GM18502 (cell line): Measurements from ENCODE around the gene KAZN.

Experiments
- ATAC-seq: cut with Tn5 transposase; IDR thresholded peaks from one replicate; pipeline ENCODE4 v1.9.1; 2021; ENCODE audit warnings: mild to moderate bottlenecking; ENCODE audit not compliant: unreplicated experiment, poor library complexity

The KAZN gene

DNA sequence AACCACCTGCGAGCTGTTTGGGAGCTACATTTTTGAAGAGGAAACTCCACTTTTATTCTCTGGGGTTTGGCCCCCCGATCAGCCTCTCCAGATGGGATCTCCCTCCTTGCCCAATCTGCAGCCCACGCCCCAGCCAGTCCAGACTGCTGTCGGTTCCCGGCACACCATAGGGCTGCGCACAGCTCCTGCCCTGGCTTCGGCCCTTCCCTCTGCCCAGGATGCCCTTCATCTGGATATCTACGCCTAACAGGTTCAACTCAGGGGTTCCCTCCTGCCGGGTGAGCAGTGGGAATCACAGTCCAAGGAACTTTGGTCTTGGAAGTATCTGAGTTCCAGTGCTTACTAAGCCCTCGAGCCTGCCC lies 135.3 kb downstream of the KAZN start:
- no peak for ATAC-seq

DNA sequence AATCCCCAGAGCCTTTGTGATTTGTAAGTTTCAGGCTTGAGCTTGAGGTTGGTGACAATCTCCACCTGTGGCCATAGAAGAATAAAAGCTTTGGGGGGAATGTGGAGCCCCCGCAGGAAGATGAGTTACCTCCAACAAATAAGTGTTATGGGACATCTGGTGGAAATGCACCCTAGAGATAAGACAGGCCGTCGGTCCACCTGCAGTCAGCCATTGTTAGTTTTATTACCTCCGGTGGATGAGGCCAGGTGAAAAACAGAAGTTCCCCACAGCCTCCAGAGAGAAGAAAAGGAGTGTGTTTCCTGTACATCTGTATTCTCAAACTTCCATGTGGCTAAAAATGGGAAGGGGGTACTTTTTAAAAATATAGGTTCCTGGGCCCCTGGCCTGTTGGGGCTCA lies 137.4 kb downstream of the KAZN start:
- ATAC-seq = no peak

DNA sequence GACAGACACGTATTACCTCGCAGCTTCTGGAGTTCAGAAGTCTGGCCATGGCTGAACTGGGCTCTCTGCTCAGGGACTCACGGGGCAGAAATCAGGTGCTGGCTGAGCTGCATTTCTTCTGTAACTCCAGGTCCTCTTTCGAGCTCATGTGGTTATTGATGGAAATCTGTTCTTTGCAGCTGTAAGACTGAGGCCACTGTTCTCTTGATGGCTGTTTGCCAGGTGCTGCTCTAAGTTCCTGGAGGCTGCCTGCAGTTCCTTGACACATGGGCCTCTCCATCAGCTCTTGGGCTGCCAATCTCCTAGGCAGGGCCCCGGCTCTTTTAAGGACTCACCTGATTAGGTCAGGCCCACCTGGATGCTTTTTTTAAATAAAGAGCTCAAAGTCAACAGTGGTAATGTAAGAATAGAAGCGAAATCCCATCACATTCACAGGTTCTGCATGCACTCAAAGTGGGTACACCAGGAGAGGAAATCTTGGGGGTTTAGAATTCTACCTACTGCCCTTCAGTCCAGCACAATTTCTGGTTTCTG lies 139.1 kb downstream of the KAZN start:
- ATAC-seq = no peak

DNA sequence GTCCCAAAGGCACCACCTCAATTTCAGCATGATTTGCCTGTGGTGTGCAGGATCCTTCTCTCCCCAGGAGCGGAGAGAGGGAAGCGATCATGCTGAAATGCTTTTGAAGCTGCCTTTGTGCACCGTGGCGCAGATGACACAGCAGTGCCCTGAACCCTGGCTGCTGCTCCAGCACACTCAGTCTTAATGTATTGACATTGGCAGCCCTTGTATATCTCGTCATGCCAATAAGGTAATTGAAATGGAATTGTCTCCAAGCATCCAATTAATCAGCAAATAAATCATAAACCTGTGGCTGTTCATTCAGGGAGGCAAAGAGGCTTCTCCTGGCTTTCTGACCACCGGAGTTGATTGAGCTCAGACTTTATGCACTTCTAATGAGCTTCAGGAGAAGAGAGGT lies 139.8 kb downstream of the KAZN start:
- ATAC-seq = no peak

DNA sequence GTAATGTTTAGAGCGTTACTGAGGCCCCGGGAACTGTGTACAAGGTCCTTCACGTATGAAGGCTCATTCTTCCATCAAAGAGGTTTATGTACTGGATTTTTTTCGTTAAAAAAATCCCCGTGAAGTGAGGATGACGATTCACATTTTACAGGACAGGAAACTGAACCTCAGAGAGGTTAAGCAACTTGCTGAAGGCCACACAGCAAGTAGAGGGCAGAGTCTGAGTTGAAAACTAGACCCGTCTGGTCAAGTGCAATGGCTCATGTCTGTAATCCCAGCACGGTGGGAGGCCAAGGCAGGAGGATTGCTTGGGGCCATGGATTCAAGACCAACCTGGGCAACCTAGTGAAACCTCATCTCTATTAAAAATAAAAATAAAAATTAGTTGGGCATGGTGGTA lies 140.2 kb downstream of the KAZN start:
- ATAC-seq = no peak

- ATAC-seq = no peak
These were observed 140.8 kb downstream of the KAZN start for GRCh38 chr1:14739082-14739832.

DNA sequence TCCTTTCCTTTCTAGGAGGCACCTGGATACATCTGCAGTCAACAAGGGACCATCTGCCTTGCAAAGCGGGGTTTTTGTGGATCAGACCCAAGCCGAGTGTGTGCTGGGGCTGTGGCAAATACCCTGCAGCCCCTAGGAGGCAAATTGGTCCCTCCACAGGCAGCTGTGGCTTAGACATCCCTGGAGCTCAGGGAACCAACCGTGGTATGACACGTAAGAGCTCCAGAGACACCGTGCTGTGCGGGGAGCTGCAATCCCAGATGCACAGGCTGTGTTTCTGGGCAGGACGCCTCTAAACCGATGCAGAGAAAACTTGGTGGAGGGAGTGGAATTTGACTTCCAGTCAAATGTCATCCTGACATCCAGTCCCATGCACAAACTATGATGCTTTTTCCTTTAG lies 141.5 kb downstream of the KAZN start:
- no peak for ATAC-seq

GRCh38 chr1:14741082-14741481 lies 142.6 kb downstream of the KAZN start:
- no peak for ATAC-seq

DNA sequence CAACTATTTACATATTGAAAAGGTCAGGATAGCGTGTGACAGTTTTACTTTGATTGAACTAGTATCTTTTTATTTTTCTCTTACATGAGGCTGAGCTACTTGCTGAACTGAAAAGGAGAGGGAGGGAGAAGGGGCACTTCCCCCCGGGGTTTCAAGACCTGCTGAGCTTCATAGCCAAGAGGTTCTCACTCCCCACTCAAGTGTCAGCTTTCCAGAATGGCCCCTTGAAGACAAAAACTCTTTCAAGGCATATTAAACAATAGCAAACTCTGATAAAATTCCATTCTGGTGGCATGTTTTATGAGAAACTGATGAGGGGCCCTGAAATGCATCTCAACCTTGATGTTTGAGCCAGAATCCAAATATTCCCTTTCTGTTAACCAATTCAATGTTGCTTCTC lies 143.0 kb downstream of the KAZN start:
- ATAC-seq = no peak

GRCh38 chr1:14742181-14742980 lies 143.9 kb downstream of the KAZN start:
- no peak for ATAC-seq

DNA sequence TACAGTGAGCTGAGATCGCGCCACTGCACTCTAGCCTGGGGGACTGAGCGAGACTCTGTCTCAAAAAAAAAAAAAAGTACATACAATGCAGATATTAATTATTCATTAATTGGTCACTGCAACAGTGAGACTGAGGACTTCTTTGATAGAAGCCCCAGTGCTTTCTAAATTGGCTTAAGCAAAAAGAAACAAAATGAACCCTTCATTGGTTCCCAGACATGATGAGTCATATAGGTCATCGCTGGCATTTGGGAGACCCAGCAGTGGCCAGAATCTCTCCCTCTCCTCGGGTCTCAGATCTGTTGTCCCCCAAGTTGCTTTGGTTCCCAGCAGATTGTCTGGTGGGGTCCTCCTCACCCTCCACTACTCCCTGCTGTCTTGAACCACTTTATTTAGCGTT lies 144.9 kb downstream of the KAZN start:
- no peak for ATAC-seq

DNA sequence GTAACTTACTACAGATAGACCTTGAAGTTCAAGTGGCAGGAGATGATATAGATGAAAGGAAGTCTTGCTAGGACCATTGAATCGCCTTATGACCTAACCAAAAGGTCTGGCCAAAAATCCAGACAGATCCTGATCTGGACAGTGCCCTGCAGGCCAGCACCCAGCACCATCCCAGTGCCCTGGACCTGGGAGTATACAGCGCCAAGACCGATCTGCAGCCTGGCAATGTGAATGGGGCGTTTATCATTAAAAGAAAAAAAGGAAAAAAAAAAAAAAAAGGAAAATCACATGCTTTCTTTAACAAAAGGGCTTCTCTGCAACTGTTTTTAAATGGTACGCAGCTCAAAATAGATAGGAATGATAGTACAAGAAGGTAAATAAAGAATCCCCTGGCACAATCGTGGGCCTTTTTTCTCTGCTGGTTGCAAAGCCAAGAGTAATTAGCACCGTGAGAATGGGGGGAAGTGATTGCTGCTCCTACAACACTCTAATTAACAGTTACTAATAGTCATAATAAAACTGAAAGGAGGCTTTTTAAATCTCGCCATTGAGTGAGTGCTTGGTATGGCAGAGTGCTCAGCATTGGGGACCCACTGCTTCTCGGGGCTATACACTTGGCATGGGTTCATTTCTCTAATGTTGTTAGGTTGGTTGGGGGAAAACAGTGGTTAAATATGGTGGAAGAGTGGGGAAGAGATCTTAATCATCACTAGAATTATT lies 146.7 kb downstream of the KAZN start:
- ATAC-seq = no peak

DNA sequence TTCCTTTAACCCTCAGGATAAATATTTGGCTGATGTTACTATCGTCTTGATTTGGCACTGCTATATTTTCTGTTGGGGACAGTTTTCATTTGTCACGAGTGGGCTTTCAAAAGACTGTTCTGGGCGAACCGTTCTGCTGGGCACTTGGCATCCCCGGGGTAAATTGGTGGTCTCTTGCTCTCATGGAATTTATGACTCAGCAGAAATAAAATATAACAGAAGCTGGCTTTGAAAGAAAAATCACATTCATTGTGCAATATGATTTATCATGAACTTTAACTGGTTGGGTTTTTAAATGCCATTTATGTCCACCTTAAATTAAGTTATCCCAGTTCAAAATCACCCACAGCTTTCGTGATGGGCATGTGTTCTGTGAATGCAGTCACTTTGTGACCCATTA lies 147.3 kb downstream of the KAZN start:
- no peak for ATAC-seq

GRCh38 chr1:14746393-14746792 lies 147.9 kb downstream of the KAZN start:
- ATAC-seq = no peak

DNA sequence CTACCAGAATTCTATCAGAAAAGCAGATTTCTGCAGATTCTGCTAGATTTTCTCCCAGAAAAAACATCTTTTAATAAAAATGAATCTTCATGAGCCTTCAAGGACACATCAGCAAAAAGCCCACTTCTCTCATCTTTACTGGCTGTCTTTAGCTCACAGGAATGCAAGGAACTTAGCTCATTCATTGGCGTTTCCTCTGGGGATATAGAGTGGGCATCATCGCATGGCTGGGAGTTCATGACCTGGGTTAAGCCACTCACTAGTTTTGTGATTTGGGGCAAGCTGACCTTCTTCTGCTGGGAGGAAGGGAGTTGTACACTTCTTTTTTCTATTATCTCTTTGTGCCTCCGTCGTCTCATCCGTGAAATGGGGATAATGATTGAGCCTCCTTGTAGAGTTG lies 149.7 kb downstream of the KAZN start:
- no peak for ATAC-seq

- no peak for ATAC-seq
These were observed 150.5 kb downstream of the KAZN start for GRCh38 chr1:14748977-14749376.

- ATAC-seq = no peak
These were observed 152.0 kb downstream of the KAZN start for GRCh38 chr1:14750490-14750889.

- ATAC-seq = no peak
These were observed 157.2 kb downstream of the KAZN start for GRCh38 chr1:14755518-14756252.

DNA sequence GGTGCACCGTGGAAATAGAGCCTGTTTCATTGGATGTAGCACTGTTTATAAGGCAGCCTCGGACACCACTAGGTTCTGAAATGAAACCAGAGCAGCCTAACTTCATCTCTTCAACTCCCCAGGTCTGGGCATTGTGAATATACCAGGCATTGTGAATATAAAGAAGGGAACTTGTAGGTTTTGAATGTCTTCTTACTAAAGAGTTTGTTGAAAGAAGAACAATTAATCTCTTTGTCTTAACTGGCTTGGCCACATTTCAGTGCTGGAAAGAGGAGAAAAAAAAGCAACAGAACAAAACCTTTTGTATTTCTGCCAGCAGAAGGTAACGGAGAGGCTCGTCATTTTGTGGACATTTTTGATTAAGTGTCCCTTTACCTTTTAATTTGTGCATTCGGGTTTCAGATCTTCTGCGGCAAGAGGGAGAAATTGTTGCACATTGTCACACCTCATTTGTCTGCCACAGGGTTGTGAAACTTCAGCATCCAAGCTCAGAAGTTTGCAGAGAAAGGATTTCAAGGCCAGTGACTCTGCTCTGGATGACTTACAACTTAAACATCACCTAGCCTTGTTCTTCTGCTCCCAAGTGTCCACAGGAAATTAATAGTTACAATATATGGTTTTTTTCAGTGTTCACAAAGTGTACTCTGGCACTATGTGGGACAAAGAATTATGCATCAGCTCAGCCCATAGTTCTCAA lies 158.3 kb downstream of the KAZN start:
- no peak for ATAC-seq

DNA sequence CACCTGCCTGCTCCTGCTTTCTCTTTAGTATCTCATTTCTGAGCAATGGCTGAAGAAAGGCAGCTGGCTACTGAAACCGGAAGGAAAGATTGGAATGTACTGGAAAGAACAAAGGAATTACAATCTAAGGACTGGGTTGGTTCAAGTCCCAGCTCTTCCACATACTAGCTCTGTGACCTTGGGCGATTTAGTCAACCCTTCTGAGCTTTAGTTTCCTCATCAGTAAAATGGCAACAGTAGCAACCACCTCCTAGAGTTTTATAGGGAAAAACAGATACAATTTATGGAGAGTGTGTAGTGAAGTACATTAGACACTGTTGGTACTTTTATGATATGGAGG lies 158.8 kb downstream of the KAZN start:
- no peak for ATAC-seq
